ENCODE data around the gene ADRM1.

DNA sequence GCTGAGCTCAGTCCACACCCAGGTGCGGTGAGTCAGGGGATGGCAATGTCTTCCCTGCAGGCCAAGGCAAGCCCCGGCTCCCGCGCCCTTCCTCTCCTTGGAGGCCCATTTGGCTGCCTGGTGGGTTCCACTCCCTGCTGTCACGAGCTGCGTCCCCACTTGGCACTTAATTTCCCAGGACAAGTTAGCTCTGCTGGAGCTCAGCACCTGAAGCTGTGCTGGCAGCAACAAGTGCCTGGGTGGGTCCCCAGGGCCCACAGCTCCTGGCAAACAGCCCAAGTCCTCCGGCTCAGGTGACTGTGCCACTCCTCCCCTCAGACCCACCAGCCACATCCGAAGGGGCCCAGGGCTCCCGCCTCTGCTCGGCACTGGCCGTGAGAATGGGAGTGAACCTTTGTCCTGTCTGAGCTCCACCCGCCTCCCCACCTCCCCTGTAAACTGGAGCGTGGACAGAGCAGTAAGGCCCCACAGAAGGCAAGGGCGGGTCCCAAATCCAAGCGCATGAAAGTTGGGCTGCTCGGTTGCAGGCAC, 47.4 kb downstream of the ADRM1 start:
- no peak for TF ChIP-seq TARDBP (IDR thresholded peaks at IDR 0.05)
- TF ChIP-seq, protein P1, sequence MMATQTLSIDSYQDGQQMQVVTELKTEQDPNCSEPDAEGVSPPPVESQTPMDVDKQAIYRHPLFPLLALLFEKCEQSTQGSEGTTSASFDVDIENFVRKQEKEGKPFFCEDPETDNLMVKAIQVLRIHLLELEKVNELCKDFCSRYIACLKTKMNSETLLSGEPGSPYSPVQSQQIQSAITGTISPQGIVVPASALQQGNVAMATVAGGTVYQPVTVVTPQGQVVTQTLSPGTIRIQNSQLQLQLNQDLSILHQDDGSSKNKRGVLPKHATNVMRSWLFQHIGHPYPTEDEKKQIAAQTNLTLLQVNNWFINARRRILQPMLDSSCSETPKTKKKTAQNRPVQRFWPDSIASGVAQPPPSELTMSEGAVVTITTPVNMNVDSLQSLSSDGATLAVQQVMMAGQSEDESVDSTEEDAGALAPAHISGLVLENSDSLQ (IDR thresholded peaks at IDR 0.05), result no peak
- no peak for TF ChIP-seq FOXM1 (IDR thresholded peaks at IDR 0.05; ENCODE audit: borderline replicate concordance)
- TF ChIP-seq L3MBTL2 (conservative IDR thresholded peaks at IDR 0.05), result no peak

Data from HEK293T (cell line).